NCI-H2227 treated with DMSO at 0.1 percent for 48 hours (cell line): ENCODE data around the gene DCBLD1.
"Not testable (repeated sequence)": the region's sequence is repeated elsewhere in the genome, so short reads cannot be mapped to it uniquely, and the experiment has no call there.

ENCODE experiments used
- DNase-seq: peaks from one replicate; lab custom pipeline; 2025; lab: John Stamatoyannopoulos, UW

The DCBLD1 gene

DNA sequence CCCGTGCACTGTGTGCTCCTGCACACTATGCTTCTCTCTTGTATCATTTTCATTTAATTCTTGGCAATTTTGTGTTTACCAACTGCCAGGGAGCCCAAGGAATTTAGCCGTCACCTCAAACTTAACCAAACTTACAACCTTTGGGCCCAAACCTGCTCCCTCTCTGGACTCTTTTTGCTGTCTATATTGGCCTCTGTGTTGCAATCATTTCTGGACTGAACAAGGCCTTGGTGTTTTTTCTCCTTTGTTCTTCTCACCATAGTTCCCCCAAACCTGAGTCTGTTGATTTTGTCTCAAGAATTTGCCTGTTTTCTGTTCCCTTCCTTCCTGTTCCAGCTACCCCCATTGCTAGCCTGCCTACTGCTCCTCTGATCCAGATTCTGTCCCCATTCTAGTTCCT is 19.2 kb downstream of the DCBLD1 start:
- DNase-seq: no peak

DNA sequence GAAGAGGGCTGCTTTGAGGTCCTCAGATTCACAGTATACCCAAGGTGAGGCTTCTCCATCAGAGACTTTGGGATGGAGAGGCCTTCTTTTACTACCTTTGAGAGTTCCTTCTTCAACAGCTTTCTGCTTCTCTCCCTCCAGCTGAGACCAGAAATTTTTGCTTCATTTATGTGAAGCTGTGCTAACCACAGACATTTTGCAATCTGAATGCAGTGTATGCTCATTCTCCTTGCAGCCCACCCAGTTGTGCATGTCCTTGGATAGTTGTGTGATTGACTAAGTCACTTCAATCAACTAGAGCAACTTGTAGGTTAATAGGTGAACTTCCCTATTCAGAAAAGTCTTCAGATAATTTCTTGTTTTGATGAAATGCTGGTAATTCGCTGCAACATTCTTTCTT is 20.1 kb downstream of the DCBLD1 start:
- DNase-seq: no peak

DNA sequence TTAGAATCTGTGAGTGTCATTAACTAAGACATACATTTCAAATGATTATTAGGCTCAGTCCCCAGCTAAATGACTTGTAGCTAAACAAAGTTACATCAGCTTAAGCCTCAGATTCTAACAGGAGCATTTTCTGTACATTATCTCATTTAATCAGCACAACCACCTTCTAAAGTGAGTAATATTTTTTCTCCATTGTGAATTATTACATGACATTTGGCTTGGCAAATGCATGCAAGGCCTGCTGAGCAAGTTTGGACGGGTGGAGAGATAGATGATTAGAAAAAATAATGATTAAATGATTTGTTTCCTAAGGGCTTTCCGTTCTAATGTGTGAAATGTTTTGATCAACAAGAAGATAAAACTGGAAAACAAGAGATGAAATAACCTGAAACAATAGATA is 20.7 kb downstream of the DCBLD1 start:
- DNase-seq: no peak

DNA sequence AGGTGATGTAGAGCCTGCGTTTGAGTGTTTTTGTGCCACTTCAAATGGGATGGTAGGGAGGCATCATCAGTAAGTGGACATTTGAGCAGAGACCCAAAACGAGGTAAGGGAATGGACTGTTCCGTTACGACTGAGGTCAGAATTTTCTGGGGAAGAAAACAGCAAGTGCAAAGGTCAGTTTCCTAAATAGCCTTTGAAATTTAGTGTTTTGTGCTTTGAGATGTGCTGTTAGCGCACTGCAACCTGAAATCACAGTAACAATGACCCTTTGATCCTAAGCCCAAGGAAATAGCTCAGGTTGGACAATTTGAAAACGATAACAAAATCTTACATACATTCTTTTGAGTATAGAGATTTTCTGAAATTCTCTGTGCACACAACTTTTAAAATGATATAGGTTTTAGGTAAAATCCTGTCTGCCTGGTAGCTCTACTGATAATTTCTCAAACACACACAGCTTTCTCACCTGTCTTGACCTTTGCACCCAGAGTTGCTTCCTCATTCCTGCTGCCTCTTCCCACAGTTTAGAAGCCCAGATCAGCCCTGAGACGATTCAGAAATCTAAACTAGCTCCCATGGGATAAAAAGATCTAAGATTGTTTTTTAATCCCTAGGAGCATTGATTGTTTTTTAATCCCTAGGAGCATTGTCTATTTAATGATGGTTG is 22.1 kb downstream of the DCBLD1 start:
- DNase-seq: no peak

DNA sequence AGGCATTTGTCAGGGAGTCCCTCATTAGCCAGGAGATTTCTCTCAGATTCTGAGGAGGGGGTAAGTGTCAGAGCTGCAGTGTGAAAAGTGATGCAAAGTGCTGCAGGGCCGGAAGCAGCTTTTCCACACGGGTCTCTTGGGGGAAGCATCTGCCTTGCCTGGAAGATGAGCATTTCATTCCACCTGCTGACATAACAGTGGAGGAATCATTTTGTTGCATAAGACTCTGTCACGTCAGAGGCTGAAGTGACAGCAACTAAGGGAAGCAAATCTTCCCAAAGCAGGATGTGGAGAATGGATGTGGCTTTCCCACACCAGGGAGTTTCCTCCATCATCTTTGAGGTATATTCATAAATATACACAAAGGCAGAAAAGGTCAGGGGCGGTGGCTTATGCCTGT is 22.8 kb downstream of the DCBLD1 start:
- DNase-seq: no peak

DNA sequence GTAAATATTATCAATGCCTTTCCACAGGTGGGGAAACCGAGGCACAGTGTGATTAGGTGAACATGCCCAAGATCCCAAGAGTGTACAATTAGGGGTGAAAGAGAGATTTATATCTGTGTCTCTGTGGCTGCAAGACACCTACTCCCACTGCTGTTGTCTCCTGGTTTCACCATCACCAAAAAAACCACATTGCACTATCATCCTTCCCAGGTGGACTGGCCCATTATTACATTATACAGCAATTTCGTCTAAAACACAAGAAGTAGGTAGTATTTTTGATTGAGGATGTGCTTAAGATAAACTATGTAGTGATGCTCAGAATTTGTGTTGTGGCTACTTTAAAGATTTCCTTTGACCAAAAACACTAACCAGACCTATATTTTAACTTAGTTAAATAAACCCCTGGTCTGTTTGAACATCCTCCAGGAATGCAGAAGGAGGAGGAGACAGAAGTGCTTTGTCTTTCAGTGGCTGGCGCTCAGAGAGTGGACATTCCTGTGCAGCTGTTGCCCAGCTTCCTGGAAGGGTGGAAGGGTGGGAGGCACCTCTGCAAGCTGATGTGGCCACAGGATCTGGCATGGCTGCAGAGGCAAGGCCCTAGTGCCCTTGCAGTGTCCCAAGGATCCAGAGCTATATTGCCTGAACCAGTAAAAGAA is 23.8 kb downstream of the DCBLD1 start:
- DNase-seq: no peak

DNA sequence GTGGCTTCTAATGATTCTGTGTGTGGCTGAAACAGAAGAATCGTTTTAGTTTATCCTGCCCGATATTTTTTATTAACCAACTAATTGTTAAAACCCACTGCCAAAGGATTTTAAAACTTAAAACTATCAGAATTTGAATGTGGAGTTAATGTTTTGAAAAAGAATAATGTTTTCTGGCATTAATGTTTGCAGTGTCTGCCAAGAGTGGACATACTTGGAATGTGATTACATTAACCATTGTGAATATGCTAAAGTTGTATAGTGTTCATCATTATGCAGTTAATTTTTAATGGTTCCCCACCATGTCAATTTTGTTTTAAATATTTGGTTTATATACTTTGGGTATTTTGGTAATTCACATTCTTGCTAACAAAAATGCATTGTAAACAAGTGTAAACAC is 24.4 kb downstream of the DCBLD1 start:
- DNase-seq: no peak

DNA sequence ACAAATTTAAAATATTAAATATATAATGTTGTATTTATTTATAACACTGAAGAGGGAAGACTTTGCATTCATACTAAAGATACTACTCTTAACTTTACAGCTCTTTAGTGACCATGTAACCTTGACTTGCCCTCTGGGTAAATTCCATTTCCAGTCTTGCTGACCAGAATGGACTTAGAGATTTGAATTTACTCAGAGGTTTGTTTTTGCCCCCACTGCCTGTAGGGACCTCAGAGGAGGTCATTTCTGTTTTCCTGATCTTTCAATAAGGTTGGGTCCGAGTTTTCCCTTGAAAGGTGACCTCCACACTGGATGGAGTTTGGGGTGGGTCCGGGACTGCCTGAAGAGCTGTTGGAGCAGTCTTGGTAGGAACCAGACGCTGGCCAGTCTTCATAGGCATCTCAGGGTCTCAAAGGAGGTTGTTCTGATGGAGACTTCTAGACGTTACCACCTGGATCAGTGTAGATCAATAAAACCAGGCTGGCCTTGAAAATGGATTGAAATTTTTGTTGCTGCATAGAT is 26.0 kb downstream of the DCBLD1 start:
- DNase-seq: no peak

DNA sequence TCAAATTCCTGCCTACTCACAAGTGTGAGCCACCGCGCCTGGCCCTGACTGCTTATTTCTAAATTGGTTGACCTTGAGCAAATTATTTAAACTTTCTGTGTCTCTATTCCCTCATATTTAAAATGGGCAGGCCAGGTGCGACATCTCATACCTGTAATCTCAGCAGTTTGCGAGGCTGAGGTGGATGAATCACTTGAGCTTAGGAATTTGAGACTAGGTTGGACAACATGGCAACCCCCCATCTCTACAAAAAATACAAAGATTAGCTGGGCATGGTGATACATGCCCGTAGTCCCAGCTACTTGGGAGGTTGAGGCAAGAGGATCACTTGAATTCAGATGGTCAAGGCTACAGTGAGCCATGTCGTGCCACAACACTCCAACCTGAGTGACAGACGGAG is 26.5 kb downstream of the DCBLD1 start:
- no peak for DNase-seq

DNA sequence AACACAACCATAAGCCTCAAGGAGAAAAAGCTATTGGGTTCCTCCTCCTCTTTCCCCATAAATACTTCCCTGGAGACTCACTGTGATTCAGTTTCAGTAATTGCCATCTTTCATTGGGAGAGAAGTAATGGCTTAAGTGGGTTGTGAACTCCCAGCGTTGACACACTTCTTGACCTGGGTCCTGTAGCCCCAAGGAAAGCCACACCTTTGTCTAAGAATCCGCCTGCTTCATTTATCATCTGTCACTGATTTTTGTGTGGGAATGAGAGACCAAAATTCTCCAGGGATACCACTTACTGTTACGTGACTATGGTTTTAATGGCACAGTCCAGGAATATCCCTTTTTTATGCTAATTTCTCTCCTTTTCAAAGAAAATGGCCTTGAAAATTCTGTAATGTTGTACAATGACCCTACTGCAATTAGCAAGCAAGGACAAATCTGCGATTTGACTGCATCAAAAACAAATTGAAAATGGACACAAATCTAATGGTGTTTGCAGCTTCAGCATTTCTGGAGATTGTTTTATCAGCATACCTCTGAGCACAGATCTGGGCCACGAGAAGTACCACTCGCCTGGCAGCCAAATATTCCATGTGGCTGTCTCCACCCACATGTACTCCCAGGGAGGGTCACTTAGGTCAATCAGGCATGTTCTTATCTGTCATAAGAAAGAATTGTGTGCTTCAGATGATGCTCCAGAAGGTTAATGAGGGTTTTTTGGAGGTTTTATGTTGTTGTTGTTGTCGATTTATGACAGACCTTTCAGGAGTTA is 29.8 kb downstream of the DCBLD1 start:
- peak; percentile 34 for DNase-seq

DNA sequence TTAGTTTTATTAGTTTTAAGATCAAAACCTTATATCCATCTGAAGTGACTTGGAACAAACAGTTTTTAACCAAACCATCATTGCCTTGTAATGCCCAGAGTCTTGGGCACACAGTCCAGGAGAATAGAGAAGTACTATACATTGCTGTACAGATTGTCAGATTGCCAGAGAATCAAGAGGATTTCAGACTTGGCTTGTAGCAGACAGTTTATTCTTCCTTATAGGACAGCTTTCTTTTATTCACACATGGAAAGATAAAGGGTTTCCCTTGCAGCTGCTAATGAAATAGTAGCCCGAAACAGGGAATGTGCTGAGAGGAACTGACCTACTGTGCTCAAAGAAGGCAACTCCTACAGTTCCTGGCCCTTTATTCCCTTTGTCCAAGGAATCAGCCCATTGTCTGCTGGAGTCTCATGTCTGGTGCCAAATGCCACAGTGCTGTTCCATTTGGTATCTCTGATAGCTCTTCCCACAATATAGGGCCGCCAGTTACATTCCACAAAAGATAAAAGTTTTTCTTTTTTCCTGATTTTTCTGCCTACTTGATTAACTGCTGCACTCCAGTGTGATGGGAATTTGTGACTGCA is 30.6 kb downstream of the DCBLD1 start:
- no peak for DNase-seq

DNA sequence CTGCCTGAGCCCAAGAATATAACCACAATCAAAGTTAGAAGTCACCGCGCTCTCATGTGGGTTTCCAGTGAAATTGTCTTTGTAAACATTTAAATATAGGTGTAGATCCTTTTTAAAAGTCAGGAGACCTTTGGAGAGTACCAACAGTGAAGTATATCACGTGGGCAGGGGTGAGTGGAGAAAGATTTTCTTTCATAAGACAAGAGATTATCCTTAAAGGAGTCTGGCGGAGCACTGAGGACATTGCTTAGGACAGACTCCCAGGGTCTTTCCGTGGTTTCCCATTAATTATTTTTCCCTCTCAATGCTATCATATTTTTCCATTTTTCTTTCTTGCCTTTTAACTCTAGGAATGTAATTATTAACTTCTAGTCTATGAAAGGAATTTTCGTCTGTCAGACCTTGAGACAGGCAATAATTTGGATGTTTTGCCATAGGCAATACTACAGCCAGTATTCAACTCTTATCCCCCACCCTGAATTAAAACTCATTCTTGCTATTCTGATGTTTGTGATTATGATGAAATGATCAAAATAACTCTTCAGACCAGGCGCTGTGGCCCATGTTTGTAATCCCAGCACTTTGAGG is 31.4 kb downstream of the DCBLD1 start:
- DNase-seq: no peak

DNA sequence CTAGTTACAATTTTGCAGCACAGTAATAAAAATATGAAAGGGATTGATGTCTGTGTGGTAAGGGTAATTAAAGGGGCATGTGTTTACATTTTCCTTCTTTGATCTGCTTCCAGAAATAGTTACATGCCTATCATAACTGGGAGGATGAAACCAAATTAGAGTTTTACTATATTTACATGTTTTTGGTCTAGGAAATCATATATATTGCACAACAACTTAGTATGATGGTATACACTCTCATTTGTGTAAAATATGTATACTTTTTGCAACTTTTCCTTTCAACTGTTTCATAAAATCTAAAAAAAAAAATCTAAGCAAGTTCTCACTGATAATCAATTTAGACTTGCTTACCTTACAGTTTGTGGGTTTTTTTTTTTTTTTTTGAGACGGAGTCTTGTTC is 32.2 kb downstream of the DCBLD1 start:
- DNase-seq: no peak

DNA sequence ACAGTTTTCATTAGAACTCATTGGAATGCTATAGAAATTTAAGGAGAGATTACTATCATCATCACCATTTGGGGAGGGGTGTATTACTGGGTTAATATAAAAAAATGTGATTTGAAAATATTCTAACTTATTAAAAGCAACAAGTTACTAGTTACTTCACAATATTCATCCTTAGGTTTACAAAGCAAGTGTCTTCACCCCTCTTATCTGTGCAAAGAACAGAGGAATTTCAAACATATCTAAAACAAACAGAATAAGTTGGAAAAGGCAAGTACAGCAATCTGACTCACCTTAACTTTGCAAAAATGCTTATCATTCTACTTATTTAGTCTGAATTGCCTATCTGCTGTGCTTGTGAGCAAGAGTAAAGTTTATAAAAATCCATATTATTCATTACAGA is 32.9 kb downstream of the DCBLD1 start:
- no peak for DNase-seq

DNA sequence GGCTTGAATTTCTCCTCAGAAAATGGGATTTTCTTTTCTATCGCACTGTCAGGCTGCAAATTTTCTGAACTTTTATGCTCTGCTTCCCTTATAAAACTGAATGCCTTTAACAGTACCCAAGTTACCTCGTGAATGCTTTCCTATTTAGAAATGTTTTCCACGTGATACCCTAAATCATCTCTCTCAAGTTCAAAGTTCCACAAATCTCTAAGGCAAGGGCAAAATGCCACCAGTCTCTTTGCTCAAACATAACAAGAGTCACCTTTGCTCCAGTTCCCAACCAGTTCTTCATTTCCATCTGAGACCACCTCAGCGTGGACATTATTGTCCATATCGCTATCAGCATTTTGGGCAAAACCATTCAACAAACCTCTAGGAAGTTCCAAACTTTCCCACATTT is 35.5 kb downstream of the DCBLD1 start:
- not testable (repeated sequence) for DNase-seq

DNA sequence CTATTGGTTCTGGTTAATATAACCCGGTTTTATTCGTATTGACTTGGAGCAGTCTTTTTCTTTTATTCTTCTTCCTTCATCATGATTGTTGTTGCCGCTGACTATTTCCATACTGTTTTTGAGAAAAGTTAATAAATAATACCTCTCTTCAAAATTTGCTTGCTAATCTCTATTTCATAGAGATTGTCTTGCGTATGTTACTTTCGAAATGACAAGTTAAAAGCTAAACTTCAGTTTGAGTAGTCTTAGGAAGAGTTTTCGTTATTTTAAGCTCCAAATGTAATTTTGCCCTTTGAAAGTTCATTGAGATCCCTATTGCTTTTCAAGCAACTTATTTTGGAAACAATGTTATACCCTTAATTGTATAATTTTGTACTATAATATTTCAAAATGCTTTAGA is 36.4 kb downstream of the DCBLD1 start:
- DNase-seq: no peak

DNA sequence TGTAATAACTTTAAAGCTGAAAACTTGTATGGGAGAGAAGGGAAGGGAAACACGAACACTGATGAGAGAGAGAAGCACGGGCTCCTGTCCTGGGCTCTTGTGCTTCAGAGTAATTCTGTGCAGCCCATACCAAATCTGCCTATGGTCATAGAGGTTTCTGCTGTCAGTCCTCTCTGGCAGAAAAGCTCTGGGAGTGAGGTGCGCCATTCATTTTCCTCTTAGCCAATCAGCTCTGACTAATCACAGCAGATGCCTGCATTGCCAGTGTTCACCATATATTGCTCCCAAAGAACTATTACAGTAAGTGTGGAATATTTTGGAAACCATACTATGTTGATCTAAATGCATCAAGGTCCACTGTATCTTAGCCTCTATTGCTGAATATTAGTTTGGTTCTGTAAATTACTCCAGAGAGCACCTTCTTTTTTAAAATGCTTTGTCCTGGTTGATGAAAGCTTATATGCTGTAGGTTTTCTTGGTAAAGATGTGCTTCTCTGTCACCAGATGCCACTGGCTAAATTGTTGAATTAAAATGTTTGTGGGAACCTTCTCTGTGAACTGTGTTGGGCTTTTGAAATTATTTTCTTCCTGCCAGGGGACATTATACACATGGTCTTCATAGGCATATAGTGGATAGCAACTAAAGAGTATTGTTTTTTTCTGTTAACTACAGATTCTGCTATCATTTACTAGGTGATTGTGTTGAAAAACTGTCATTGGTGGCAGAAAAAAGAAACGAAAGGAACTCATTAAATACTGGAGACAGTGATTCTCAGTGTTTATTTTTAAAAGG is 38.3 kb downstream of the DCBLD1 start:
- no peak for DNase-seq

DNA sequence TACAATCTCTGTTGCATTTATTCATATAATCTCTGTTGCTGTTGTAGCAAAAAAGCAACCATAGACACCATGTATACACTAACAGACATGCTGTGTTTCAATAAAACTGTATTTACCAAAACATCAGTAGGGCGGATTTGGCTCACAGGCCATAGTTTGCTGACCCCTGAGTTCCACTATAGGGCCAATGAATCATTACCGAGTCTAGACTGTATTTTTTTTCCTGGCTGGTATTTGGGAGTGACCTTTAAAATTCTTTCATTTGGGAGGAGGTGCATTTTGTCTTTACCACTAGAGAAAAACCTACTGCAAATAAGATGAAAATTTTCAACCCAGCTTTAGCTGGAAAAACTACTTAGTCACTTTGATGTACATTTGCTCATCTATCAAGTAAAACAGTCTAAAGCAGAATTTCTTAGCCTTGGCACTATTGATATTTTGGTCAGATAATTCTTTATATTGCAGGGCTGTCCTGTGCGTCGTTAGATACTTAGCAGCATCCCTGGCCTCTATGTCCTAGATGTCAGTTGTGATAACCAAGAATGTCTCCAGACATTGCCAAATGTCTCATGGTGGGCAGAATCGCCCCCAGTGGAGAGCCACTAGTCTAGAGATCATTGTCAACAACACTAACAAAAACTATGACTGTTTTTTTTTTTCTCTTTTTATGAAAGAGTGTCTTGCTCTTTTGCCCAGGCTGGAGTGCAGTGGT is 39.5 kb downstream of the DCBLD1 start:
- no peak for DNase-seq

DNA sequence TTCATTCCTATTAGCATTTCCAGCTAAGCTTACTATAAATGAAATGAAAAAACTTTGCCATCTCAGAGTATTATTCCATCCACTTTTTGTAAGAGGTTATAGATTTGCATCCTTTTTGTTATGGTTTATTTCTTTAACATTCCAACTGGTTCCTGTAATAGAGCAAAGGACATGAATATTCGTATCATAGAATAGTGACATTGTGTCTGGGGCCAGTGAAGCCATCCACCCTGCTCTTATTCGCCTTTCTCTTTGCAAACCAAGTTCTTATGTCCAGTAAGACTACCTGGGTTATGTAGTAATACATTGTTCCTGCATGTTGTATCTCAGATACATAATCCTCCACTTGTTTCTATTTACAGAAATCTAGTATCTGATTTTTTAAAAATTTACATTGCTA is 43.1 kb downstream of the DCBLD1 start:
- no peak for DNase-seq

DNA sequence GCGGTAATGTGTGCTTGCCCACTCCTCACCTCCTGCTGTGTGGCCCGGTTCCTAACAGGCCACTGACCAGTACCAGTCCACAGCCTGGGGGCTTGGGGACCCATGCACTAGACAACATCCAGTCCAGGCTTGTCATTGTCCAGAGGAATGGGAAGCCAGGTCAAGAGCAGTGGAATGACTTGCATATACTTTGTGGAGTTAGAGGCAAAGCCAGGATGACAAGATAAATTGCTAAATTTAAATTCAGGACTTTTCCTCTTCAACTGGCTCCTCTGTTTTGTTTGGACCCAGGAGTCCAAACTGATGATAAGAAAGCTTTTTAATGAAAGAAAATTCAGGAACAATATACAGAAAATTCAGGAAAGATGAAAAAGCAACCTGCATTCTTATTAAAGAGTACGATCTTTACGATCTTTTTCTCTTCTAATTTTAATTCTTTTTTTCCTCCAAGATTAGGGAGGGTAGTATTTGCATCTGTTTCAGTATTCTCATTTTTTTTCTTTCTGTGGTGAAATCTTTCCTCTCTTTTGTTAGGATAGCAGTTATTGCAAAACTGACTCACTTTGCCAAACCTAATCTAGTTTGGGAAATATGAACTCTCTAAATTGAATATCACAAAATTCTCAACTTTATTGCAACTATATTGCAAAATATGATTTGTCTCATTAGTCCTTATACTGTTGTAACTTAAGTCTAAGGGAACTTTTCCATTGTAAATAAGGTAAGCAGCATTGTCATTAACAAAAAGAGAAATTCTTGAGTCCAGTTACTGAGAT is 48.2 kb downstream of the DCBLD1 start:
- DNase-seq: no peak
